SU-DHL-6 (cell line): Measurements from ENCODE around the gene SEC62.

Source experiments
- CTCF ChIP-seq: fragments of 200-600 bp; sonication (generic); IDR thresholded peaks from one replicate; pipeline ENCODE4 v1.5.1; 2017; ENCODE audit warnings: antibody characterized with exemption, mild to moderate bottlenecking, low read length, moderate library complexity; ENCODE audit not compliant: insufficient read depth, poor library complexity, severe bottlenecking
- EZH2phosphoT487 ChIP-seq: fragments of 200-600 bp; sonication (generic), shearing (Covaris generic); conservative IDR thresholded peaks from 2 replicates; pipeline ENCODE4 v1.6.1; 2018; ENCODE audit warnings: mild to moderate bottlenecking, antibody characterized with exemption, low read length, moderate library complexity, mixed read lengths

- TF ChIP-seq CTCF: no peak
- TF ChIP-seq EZH2phosphoT487: no peak
Observed at GRCh38 chr3:170002231-170002630, 35.6 kb downstream of the SEC62 start.
